HG03460 (cell line): ENCODE results near the gene HMBS.
"Not testable (repeated sequence)": the region's sequence is repeated elsewhere in the genome, so short reads cannot be mapped to it uniquely, and the experiment has no call there.

Experiments used
- ATAC-seq: cut with Tn5 transposase; IDR thresholded peaks from one replicate; pipeline ENCODE4 v1.9.1; 2021; ENCODE audit not compliant: unreplicated experiment

Gene HMBS

DNA sequence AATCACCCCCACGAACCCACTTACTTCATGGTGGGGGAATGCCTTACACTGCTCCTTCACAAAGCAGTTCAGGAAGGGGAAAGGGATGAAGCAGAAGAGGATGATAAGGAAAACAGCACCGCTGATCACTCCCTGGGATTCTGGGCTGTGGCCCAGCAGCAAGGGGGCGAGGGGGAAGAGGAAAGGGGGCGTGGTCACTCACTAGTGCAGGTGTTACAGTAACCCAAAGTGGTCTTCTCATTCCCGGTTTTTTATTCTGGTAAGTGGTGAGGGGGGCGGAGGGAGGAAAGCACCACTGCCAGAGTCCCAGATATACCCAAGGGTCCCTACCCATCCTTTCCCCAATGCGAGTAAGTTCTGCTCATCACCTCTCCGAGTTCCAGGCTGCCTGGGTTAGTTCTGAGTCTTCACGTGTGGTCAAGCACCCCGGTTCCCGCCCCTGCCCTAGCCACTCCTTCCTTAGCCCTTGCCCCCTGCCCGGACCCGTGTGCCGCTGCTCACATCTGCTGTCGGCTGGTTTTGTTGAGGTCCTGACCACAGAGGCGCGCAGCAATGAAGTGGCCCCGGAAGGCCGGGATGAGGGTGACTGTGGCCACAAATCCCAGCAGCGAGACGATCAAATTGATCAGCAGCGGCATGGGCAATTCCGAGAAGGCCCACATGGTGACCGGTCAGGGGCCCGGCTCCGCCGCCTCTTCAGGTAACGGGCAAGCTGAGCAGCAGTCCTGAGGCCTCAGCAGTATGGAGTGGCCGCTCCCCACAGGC lies 16.5 kb downstream of the HMBS start:
- ATAC-seq, result peak; percentile 14

DNA sequence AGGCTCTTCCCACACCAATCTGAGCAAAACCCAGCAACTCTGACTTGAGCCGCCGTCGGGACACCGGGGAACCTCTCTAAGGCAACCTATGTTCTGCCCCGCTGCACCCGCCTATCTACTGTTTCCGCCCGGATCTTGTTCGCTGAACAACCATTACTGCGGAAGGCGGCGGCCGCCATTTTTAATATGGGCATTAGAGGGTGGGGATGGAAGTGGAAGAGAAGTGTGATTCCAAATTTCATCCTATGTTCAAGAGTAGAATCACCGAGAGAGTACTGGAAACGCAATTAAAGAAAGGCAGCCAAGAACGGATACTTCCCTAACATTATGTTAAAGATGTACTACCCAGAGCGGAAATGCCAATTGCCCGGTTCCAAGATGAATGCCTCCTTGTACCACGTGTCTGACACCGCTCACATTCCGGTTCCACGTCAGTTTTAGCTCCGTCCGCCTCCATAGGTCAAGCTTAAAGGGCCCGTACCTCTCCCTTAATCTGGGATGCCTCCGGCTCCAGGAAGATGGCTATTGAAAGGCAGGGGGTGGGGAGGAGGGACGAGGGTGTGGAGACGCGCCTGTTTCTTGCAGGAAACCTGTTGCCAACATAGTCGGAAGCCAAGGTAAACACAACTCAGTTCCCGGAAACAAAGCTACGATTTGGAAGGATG lies 17.2 kb downstream of the HMBS start, which contains the start of gene DPAGT1:
TSS of gene DPAGT1 (minus strand) at position 95 of the 665 bp plus-strand sequence. CDS start 198 bp downstream, outside the sequence.
- peak; percentile 74 for ATAC-seq

DNA sequence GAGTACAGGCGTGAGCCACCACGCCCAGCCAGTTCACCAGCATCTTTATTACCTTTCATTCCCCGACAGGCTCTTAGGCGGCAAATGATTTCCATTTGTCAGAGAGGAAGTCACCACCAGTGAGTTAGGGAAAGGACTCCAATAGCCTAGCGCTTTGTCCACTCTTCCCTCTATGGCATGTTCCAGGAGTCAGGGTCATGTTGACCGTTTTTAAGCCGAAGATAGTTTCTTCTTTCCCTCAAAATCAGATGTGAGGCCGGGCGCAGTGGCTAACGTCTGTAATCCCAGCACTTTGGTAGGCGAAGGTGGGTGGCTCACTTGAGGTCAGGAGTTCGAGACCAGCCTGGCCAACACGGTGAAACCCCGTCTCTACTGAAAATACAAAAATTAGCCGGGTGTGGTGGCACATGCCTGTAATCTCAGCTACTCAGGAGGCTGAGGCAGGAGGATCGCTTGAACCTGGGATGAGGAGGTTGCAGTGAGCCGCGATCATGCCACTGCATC lies 18.5 kb downstream of the HMBS start:
- not testable (repeated sequence) for ATAC-seq

DNA sequence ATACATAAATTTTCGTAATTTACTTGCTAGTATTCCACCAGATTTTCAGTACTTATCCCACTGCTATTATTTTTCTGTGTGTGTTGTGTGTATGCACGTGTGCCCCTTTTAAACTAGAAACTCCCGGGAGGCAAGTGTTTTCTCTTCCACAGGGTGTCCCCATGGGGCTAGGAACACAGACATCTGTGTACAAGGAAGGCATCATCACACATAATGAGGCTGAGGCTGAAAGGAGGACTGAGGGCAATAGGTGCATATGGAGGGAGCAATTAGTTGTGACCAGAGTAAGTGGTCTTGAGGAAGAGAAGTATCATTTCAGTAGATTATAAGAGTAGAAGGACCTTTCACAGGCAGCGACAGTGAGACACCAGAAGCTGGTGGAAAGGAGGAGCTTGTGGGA lies 19.1 kb downstream of the HMBS start:
- no peak for ATAC-seq

DNA sequence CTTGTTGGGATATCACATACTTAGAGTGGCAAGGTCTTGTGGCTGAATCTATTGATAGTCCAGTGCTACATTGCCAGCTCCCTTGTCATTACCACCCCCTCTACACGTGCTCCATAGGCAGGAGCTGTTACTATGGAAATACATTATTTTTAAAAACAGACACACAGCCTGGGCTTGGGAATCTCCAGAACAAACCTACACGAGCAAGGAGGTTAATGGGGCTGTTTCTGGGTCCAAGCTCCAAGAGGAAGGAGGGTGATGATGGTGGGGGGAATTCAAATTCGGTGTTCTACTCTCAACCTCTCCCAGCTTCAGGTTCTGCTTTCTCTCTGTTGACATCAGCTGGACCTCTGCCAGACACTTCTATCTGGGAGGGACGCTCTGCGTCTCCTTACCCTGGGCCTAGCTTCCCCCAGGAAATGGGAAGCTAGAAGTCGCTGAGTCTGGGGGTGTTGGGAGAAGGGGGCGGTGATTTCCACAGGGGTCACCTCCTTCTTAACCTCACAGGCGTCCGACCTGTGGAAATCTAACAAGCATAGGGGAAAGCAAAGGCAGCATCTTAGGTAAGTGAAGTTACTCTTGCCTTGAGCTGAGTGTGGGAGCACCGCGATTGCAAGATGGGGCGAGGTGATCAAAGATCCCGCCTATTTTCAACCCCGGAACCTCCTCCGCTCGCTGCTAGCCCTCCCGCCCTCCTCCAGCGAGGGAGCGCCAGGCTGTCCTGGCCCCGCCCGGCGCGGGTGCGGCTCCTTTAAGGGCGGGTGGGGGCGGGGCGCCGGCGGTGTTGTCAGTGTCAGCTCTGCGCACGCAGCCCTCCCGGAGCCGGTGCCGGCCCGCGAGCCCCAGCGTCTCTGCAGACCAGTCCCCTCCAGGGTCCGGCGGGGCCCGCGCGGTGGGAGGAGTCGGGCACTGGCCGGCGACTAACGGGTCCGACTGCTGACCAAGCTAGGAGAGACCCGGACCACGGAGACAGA lies 22.2 kb downstream of the HMBS start, which contains the start of gene C2CD2L:
TSS of gene C2CD2L (plus strand) at position 781 of the 974 bp plus-strand sequence. CDS start 398 bp downstream, outside the sequence.
- peak; percentile 78 for ATAC-seq

DNA sequence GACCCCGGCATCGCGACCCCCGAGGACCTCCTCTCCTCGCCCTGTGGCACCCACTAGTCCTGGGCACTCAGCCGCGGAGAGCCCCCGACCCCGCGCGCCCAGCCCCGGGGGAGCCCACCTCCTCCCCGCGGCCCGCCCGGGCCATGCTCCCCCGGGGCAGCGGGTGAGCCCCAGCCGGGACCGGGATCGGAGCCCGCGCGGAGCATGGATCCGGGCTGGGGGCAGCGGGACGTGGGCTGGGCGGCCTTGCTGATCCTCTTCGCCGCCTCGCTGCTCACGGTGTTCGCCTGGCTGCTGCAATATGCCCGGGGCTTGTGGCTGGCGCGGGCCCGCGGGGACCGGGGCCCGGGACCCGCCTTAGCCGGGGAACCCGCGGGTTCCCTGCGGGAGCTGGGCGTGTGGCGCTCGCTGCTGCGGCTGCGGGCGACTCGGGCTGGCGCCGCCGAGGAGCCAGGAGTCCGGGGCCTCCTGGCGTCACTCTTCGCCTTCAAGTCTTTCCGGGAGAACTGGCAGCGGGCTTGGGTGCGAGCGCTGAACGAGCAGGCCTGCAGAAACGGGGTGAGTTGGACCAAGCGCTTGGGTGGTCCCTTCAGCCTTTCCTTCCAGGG lies 23.0 kb downstream of the HMBS start:
- ATAC-seq, result peak; percentile 16

DNA sequence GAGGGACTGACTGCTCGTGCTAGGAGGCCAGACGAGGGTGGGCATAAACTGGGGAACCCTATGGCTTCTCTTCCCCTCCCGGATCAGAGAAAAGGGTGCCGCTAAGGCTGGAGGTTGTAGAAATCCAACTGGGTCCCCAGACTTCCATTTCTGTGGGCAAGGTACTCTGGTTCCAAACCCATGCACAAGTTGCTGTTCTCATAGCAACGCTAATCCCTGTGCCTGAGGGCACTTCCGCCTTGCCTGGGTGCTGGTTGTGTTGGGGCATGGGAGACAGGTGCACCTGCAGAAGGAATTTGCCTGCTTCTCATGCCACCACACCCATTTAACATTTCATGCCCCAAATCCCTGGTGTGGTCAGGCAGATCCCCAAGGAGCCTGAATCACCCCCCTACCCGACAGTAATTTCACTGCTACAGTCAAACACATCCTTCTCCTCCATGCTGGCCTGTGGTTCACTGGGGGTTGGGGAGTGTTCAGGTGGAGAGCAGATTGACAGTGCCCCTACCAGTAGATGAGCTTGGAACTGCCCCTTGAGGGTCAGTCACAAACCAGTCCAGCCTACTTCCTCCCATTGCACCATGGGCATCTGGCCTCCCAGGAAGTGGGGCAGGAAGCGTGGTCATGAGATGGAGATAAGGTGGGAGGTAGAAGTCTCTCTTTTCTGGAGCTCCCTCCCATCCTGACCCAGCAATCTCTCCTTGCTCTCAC lies 23.6 kb downstream of the HMBS start:
- no peak for ATAC-seq

DNA sequence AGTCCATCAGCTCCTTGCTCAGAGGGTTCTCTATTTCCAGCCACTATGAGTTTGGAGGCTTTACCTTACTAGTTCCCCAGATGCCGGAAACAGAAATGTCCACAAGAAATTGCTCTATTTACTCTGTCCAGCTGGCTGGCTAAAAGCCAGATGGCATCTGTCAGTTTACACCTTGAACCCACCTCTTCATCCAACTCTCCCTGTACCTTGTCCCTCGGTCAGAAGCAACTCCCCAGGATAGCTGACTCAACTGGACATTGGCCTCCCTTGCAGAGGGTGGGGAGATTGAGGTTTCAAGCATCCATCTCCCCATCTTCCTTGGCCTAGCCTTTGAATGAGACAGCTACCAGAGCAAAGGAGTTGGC lies 24.2 kb downstream of the HMBS start:
- no peak for ATAC-seq

DNA sequence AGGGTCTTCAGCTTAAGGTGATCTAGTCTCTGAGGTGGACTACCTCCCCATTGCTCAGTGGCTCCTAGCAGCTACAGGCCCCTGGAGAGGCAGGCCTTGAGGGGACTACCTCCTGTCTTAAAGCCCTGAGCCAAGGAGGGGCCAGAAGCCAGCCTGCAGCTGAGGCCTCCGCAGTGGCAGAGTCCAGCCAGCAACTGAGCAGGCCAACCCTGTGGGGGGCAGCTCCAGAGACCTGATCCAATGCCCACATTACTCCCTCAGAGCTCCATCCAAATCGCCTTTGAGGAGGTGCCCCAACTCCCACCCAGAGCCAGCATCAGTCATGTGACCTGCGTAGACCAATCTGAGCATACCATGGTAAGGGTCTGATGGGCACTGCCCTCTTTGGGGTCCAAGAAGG lies 25.2 kb downstream of the HMBS start:
- ATAC-seq, result no peak

DNA sequence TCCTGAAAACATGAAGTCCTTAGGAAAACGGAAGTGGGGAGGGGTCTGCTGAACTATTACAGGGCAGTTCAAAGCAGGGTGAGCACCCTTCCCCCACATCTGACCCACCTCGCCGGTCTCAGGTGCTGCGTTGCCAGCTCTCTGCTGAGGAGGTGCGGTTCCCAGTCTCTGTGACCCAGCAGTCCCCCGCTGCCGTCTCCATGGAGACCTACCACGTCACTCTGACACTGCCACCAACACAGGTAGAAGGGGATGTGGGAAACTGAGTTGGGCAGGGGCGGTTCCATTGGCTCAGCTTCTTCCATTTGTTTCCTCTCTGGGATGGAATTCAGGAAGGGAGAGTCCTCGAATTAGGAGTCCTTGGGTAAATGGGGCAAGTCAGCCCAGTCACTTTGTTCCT lies 25.8 kb downstream of the HMBS start:
- no peak for ATAC-seq

DNA sequence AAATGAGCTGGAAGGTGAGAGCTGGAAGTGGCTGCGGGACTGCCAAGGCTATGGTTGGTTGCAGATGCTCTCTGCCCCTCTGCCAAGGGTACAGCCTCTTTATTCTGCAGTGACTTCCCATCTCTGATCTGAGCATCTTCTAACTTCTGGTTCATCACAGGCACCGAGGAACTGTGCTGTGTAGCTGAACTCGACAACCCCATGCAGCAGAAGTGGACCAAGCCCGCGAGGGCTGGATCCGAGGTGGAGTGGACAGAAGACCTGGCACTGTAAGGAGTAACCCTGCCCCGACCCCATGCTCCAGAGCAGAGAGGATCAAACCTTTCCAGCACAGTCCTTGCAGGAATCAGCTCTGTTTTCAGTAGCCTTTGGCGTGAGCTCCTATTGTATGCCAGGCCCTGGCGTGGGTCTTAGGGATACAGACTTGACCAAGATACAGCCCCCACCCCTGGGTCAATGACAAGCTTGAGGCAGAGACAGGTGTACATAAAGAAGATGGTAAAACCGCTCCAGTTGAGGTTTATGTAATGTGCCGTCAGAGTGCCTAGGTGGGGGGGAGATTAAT lies 26.8 kb downstream of the HMBS start:
- no peak for ATAC-seq

DNA sequence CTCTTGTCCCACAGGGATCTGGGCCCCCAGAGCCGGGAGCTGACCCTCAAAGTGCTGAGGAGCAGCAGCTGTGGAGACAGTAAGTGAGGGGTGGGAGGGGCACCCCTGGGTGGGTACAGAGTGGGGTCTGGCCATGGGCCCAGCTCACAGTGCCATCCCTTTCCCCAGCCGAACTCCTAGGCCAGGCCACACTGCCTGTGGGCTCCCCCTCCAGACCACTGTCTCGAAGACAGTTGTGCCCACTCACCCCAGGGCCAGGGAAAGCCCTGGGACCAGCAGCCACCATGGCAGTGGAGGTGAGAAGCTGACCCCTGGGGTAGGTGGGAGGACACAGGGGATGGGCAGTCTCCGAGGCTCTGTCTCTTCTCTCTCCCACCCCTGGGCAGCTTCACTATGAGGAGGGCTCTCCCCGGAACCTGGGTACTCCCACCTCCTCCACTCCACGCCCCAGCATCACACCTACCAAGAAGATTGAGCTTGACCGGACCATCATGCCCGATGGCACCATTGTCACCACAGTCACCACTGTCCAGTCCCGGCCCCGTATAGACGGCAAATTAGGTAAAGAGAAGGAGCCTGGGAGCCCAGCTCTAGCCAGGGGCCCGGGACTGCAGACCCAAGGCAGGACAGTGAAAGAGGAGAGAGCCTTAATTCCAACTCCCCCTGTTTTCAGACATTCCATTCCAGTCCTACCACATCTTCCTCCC lies 27.8 kb downstream of the HMBS start:
- no peak for ATAC-seq

DNA sequence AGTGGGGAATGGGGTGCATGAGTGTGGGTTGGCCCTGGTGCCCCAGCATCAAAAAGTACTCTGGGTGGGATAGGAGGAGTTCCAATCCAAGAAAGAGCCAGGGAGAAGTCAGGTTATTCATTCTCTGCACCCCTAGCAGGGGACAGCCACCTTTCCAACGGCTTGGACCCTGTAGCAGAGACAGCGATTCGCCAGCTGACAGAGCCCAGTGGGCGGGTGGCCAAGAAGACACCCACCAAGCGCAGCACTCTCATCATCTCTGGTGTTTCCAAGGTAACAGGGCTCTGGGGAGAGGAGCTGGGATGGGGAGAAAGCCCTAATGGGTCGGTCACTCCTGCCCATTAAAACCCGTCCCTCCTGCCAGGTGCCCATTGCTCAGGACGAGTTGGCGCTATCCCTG lies 29.0 kb downstream of the HMBS start:
- no peak for ATAC-seq

DNA sequence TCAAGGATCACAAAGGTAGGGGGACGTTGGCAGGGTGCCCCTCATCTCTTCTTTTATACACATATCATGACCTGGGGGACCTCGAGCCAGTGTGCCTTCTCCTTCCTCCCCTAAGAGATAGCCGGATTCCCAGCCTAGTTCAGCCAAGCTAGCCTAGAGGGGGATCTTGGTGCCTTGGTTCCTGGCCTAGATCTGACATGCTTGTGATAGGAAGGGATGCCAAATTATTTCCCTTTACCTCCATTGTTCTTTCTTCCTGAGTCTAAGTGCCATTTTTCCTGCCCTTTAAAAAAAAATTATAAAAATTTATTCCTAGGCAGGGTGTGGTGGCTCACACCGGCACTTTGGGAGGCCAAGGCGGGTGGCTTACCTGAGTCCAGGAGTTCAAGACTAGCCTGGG lies 29.7 kb downstream of the HMBS start:
- no peak for ATAC-seq

DNA sequence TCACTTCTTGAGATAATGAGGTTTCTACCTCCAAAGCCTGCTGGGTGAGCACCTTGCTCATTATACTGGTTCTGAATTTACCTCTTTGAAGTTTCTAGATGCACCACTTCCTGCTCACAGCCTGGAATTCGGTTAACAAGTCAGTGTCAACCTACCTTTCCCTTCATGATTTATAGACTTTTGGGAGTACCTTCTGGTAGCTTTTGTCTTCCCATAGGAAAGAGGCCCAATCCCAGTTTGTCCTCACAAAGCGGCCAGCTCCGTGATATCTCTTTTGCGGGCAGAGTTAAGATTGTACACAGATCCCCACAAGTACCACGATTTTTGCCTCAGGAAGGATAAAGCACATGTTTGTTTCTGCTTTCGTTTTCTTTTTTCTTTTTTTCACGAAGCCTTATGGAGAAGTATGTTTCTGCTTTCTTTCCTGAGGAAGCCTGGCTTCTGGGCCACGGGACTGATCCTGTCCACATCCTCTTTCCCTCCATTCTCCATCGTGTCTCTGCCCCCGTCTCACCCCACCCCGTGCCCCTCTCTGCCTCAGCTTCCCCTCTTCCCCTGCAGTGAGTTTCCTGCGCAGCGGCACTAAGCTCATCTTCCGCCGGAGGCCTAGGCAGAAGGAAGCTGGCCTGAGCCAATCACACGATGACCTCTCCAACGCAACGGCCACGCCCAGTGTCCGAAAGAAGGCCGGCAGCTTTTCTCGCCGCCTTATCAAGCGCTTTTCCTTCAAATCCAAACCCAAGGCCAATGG lies 31.0 kb downstream of the HMBS start:
- no peak for ATAC-seq

DNA sequence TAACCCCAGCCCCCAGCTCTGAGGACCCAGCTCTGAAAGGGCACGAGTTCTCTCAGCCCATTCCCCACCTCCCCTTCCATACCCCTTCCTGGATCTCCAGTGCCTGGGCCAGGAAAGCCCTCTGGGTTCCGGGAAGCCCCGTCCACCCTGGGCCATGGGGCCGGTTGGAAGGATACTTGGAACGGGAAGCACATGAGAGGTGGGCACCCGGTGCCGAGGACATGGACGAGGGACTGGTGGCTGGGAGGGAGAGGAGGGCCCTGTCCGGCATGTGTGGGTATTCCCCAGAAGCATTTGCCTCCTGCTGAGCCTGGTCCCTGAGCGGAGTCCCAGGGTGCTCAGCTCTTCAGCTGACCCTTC lies 31.5 kb downstream of the HMBS start:
- ATAC-seq, result no peak

DNA sequence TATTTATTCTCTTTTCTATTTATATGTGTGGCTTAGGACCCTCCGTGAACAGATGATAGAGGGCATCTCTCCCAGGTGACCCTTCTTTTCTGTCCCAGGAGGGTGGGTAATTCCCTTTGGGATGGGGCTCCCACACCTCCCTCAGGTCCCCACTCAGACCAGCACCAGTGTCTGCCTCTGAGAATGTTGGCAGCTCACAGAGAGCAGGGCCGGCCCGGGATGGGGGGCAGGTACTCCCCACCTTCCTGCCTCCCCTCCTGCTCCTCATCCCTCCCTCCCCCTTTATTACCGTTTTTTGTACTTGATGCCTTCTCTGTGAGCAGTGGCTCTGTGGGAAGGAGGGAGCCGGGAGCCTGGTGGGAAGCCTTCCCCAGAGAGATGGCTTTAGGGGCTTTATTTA lies 31.9 kb downstream of the HMBS start:
- no peak for ATAC-seq

DNA sequence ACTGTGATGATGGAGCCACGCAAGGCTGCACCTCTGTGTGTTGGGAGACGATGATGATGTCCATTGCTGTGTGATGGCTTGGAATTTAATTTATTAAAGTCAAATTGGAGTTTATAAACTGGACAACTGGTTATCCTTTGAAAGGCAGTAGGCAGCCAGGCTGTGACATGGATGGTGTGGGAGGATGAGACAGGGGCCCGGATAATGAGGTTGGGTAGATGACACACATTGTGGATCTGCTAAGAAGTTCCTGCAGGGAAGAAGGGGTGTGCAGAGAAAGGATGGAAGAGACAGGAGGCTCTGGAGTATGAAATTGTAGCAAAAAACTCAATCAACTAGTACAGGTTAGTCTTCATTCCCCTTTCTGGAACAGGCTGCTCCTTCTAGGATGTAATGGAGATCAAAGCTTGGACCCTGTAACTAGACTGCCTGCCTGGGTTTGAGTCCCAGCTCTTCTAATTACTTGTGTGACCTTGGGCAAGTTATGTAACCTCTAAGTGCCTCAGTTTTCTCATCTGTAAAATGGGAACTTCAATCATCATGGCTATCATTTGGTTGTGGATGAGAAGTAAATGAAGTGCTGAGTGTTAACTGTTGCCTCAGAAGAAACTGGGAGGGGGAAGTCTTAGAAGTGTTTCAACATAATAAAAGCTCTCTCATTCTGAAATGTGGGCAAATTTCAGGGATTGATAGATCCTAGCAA lies 32.5 kb downstream of the HMBS start:
- ATAC-seq, result no peak
